ENCODE measurements around the gene FRAS1.
A peak's percentile ranks its signal among the peaks of the same experiment; 100 is the strongest.

Gene FRAS1

GRCh38 chr4:78566834-78567499, 509.8 kb downstream of the FRAS1 start:
- Histone ChIP-seq H3K9ac (ENCODE audit: low read depth, low read length) (no peak overlapping the region), H3K4me1 (ENCODE audit: control insufficient read depth, insufficient read depth, low read length) (peaks cover 48% of the 10 kb centered on the region), H3K27me3 (ENCODE audit: control insufficient read depth, insufficient read depth, low read length) (no peaks in the 10 kb centered on the region), H3K4me2 (ENCODE audit: low read length) (no peak overlapping the region), H3K36me3 (ENCODE audit: insufficient read depth, low read length) (no peaks in the 10 kb centered on the region), H3K9me3 (replicated peaks; ENCODE audit: low read length) (no peaks in the 10 kb centered on the region), H3K4me3 (ENCODE audit: low read length) (no peak overlapping the region)

- peaks cover 42% of the 10 kb centered on the region for H3K4me1 ChIP-seq (ENCODE audit: control insufficient read depth, insufficient read depth, low read length)
- H3K9me3 ChIP-seq (replicated peaks; ENCODE audit: low read length): no peaks in the 10 kb centered on the region
- H3K36me3 ChIP-seq (ENCODE audit: insufficient read depth, low read length): no peaks in the 10 kb centered on the region
- H3K4me3 ChIP-seq (ENCODE audit: low read length): no peak overlapping the region
- no peak overlapping the region for H3K4me2 ChIP-seq (ENCODE audit: low read length)
- no peaks in the 10 kb centered on the region for H3K27me3 ChIP-seq (ENCODE audit: control insufficient read depth, insufficient read depth, low read length)
- no peak overlapping the region for H3K9ac ChIP-seq (ENCODE audit: low read depth, low read length)
These were observed 510.5 kb downstream of the FRAS1 start for GRCh38 chr4:78567500-78568060.

GRCh38 chr4:78568640-78569305, 511.6 kb downstream of the FRAS1 start:
- H3K9ac ChIP-seq (ENCODE audit: low read depth, low read length): peak overlapping the region; percentile 35
- H3K9me3 ChIP-seq (replicated peaks; ENCODE audit: low read length): no peaks in the 10 kb centered on the region
- H3K4me3 ChIP-seq (ENCODE audit: low read length): peak overlapping the region; percentile 9
- H3K4me1 ChIP-seq (ENCODE audit: control insufficient read depth, insufficient read depth, low read length): peaks cover 41% of the 10 kb centered on the region
- no peaks in the 10 kb centered on the region for H3K36me3 ChIP-seq (ENCODE audit: insufficient read depth, low read length)
- peak overlapping the region; percentile 67 for H3K4me2 ChIP-seq (ENCODE audit: low read length)
- no peaks in the 10 kb centered on the region for H3K27me3 ChIP-seq (ENCODE audit: control insufficient read depth, insufficient read depth, low read length)

GRCh38 chr4:78569306-78569821, 512.2 kb downstream of the FRAS1 start:
- peak overlapping the region; percentile 35 for H3K9ac ChIP-seq (ENCODE audit: low read depth, low read length)
- H3K27me3 ChIP-seq (ENCODE audit: control insufficient read depth, insufficient read depth, low read length): no peaks in the 10 kb centered on the region
- no peaks in the 10 kb centered on the region for H3K9me3 ChIP-seq (replicated peaks; ENCODE audit: low read length)
- H3K4me2 ChIP-seq (ENCODE audit: low read length): peak overlapping the region; percentile 67
- no peaks in the 10 kb centered on the region for H3K36me3 ChIP-seq (ENCODE audit: insufficient read depth, low read length)
- H3K4me1 ChIP-seq (ENCODE audit: control insufficient read depth, insufficient read depth, low read length): peaks cover 38% of the 10 kb centered on the region
- H3K4me3 ChIP-seq (ENCODE audit: low read length): peak overlapping the region; percentile 35

- Histone ChIP-seq H3K27me3 (ENCODE audit: control insufficient read depth, insufficient read depth, low read length) (no peaks in the 10 kb centered on the region), H3K9ac (ENCODE audit: low read depth, low read length) (peak overlapping the region; percentile 23), H3K36me3 (ENCODE audit: insufficient read depth, low read length) (no peaks in the 10 kb centered on the region), H3K4me3 (ENCODE audit: low read length) (no peak overlapping the region), H3K9me3 (replicated peaks; ENCODE audit: low read length) (no peaks in the 10 kb centered on the region), H3K4me2 (ENCODE audit: low read length) (no peak overlapping the region), H3K4me1 (ENCODE audit: control insufficient read depth, insufficient read depth, low read length) (peaks cover 37% of the 10 kb centered on the region)
These were observed 513.0 kb downstream of the FRAS1 start for GRCh38 chr4:78570117-78570516.

- H3K4me1 ChIP-seq (ENCODE audit: control insufficient read depth, insufficient read depth, low read length): peaks cover 25% of the 10 kb centered on the region
- H3K9ac ChIP-seq (ENCODE audit: low read depth, low read length): no peak overlapping the region
- no peaks in the 10 kb centered on the region for H3K36me3 ChIP-seq (ENCODE audit: insufficient read depth, low read length)
These were observed 514.7 kb downstream of the FRAS1 start for GRCh38 chr4:78571804-78572203.

GRCh38 chr4:78578674-78579425, 521.7 kb downstream of the FRAS1 start:
- Histone ChIP-seq H3K4me2 (ENCODE audit: low read length) (no peak overlapping the region), H3K9ac (ENCODE audit: low read depth, low read length) (no peak overlapping the region), H3K4me3 (ENCODE audit: low read length) (no peak overlapping the region), H3K27me3 (ENCODE audit: control insufficient read depth, insufficient read depth, low read length) (no peaks in the 10 kb centered on the region), H3K4me1 (ENCODE audit: control insufficient read depth, insufficient read depth, low read length) (no peaks in the 10 kb centered on the region), H3K36me3 (ENCODE audit: insufficient read depth, low read length) (no peaks in the 10 kb centered on the region), H3K9me3 (replicated peaks; ENCODE audit: low read length) (no peaks in the 10 kb centered on the region)

More at GRCh38 chr4:78571804-78572203, 514.7 kb downstream of the FRAS1 start:
- Histone ChIP-seq H3K4me2 (ENCODE audit: low read length) (no peak overlapping the region), H3K4me3 (ENCODE audit: low read length) (no peak overlapping the region), H3K9me3 (replicated peaks; ENCODE audit: low read length) (no peaks in the 10 kb centered on the region), H3K27me3 (ENCODE audit: control insufficient read depth, insufficient read depth, low read length) (no peaks in the 10 kb centered on the region)

GRCh38 chr4:78581618-78582017, 524.5 kb downstream of the FRAS1 start:
- no peaks in the 10 kb centered on the region for H3K9me3 ChIP-seq (replicated peaks; ENCODE audit: low read length)
- no peak overlapping the region for H3K4me3 ChIP-seq (ENCODE audit: low read length)
- no peak overlapping the region for H3K4me2 ChIP-seq (ENCODE audit: low read length)
- no peaks in the 10 kb centered on the region for H3K27me3 ChIP-seq (ENCODE audit: control insufficient read depth, insufficient read depth, low read length)
- H3K4me1 ChIP-seq (ENCODE audit: control insufficient read depth, insufficient read depth, low read length): no peaks in the 10 kb centered on the region
- H3K36me3 ChIP-seq (ENCODE audit: insufficient read depth, low read length): no peaks in the 10 kb centered on the region
- H3K9ac ChIP-seq (ENCODE audit: low read depth, low read length): no peak overlapping the region

GRCh38 chr4:78584863-78585547, 527.9 kb downstream of the FRAS1 start:
- H3K4me3 ChIP-seq (ENCODE audit: low read length): no peak overlapping the region
- no peaks in the 10 kb centered on the region for H3K9me3 ChIP-seq (replicated peaks; ENCODE audit: low read length)
- no peak overlapping the region for H3K4me2 ChIP-seq (ENCODE audit: low read length)
- no peaks in the 10 kb centered on the region for H3K27me3 ChIP-seq (ENCODE audit: control insufficient read depth, insufficient read depth, low read length)
- H3K36me3 ChIP-seq (ENCODE audit: insufficient read depth, low read length): no peaks in the 10 kb centered on the region
- H3K4me1 ChIP-seq (ENCODE audit: control insufficient read depth, insufficient read depth, low read length): peaks cover 5% of the 10 kb centered on the region
- H3K9ac ChIP-seq (ENCODE audit: low read depth, low read length): no peak overlapping the region

GRCh38 chr4:78585633-78586032, 528.5 kb downstream of the FRAS1 start:
- H3K27me3 ChIP-seq (ENCODE audit: control insufficient read depth, insufficient read depth, low read length): no peaks in the 10 kb centered on the region
- no peak overlapping the region for H3K4me2 ChIP-seq (ENCODE audit: low read length)
- H3K4me3 ChIP-seq (ENCODE audit: low read length): no peak overlapping the region
- no peaks in the 10 kb centered on the region for H3K36me3 ChIP-seq (ENCODE audit: insufficient read depth, low read length)
- peaks cover 5% of the 10 kb centered on the region for H3K4me1 ChIP-seq (ENCODE audit: control insufficient read depth, insufficient read depth, low read length)
- no peaks in the 10 kb centered on the region for H3K9me3 ChIP-seq (replicated peaks; ENCODE audit: low read length)
- H3K9ac ChIP-seq (ENCODE audit: low read depth, low read length): no peak overlapping the region

Measured in skeletal muscle satellite cell (primary cell).